A549 (cell line): ENCODE results near the gene SCNN1A. TPM values are rescaled to one million over a fixed set of nuclear protein-coding genes. Genes with fewer than 3 reads are reported as not detected.

Experiments
- ATAC-seq, 2 experiments: fragments of 200-7000 bp in 1 of 2; fragments of >200 bp in 1 of 2; cut with Nextera tagmentation in 1 of 2; cut with Tn5 transposase in 1 of 2; 3 replicates each; pipeline versions ENCODE4 v1.8.0 to v1.9.1; 2018 to 2020; ENCODE audit warnings: mild to moderate bottlenecking in 1 of 2, moderate library complexity in 1 of 2
- CTCF ChIA-PET: fragments of 300-600 bp; sonication (Branson Sonifier 250); formaldehyde crosslinking; extraction: SDS; loops from one replicate; lab custom pipeline; 2021; ENCODE audit warnings: antibody characterized with exemption, inconsistent platforms; lab: Yijun Ruan, JAX
- POLR2A ChIA-PET: fragments of 350-600 bp; formaldehyde crosslinking; extraction: SDS; loops from one replicate; lab custom pipeline; 2021; ENCODE audit warnings: antibody characterized with exemption, inconsistent platforms; lab: Yijun Ruan, JAX
- DNase-seq, 2 experiments: peaks; one replicate each; pipeline versions ENCODE4 v3.0.0 to v3.0.0-alpha.2; 2011 to 2016; ENCODE audit warnings: low read depth in 1 of 2, low spot score in 1 of 2
- FAIRE-seq: peaks from 2 replicates; lab custom pipeline; 2011; peaks lifted over from hg19 to GRCh38; lab: Jason Lieb, UNC
- H3K27ac ChIP-seq, 2 experiments: fragments of >200 bp; sonication (Bioruptor Twin); formaldehyde crosslinking; 3 replicates each; pipeline ENCODE4 v1.5.1; 2016 to 2017
- H3K4me1 ChIP-seq: fragments of >200 bp; sonication (Bioruptor Twin); formaldehyde crosslinking; 3 replicates; pipeline ENCODE4 v1.6.1; 2016
- H3K4me2 ChIP-seq: fragments of >200 bp; sonication (Bioruptor Twin); formaldehyde crosslinking; 3 replicates; pipeline ENCODE4 v1.6.1; 2016
- H3K4me3 ChIP-seq: fragments of >200 bp; sonication (Bioruptor Twin); formaldehyde crosslinking; 3 replicates; pipeline ENCODE4 v1.5.1; 2016
- H3K9me3 ChIP-seq: fragments of >200 bp; sonication (Bioruptor Twin); formaldehyde crosslinking; 3 replicates; pipeline ENCODE4 v1.6.1; 2016
- EHF ChIP-seq: fragments of 250-450 bp; sonication (Bioruptor Pico); IDR thresholded peaks from 2 replicates; pipeline ENCODE4 v1.5.0; 2020; ENCODE audit warnings: mild to moderate bottlenecking
- EHMT2 ChIP-seq: fragments of 200-600 bp; sonication (generic); IDR thresholded peaks from 2 replicates; pipeline ENCODE4 v1.6.1; 2016; ENCODE audit warnings: antibody characterized with exemption, low read depth, mild to moderate bottlenecking, moderate library complexity
- FOXS1 ChIP-seq: fragments of 250-450 bp; sonication (Bioruptor Pico); IDR thresholded peaks from 2 replicates; pipeline ENCODE4 v1.5.0; 2020; ENCODE audit warnings: mild to moderate bottlenecking, moderate library complexity
- HOXB13 ChIP-seq: fragments of 250-450 bp; sonication (Bioruptor Pico); IDR thresholded peaks from 2 replicates; pipeline ENCODE4 v1.5.0; 2020; ENCODE audit warnings: low read depth, mild to moderate bottlenecking, moderate library complexity
- HOXB5 ChIP-seq: fragments of 250-450 bp; sonication (Bioruptor Pico); IDR thresholded peaks from 2 replicates; pipeline ENCODE4 v1.5.0; 2020; ENCODE audit warnings: mild to moderate bottlenecking, moderate library complexity
- KDM5A ChIP-seq: fragments of 200-600 bp; sonication (generic); IDR thresholded peaks from 2 replicates; pipeline ENCODE4 v1.6.1; 2016; ENCODE audit warnings: antibody characterized with exemption, mild to moderate bottlenecking
- MYC ChIP-seq: IDR thresholded peaks from 2 replicates; pipeline ENCODE4 v1.6.1; 2012; ENCODE audit warnings: mild to moderate bottlenecking, inconsistent platforms, low read length, improper control_type of control experiment, borderline replicate concordance
- NFE2L2 ChIP-seq: fragments of 150-350 bp; conservative IDR thresholded peaks from 2 replicates; pipeline ENCODE4 v1.6.1; 2014; ENCODE audit warnings: low read length
- NPAS2 ChIP-seq: fragments of 250-450 bp; sonication (Bioruptor Pico); IDR thresholded peaks from 2 replicates; pipeline ENCODE4 v1.8.0; 2022; ENCODE audit warnings: mild to moderate bottlenecking, moderate library complexity, borderline replicate concordance
- POLR2A ChIP-seq: IDR thresholded peaks from 2 replicates; pipeline ENCODE4 v1.6.1; 2012; ENCODE audit warnings: mild to moderate bottlenecking, low read length
- POLR2AphosphoS2 ChIP-seq: conservative IDR thresholded peaks from 2 replicates; pipeline ENCODE4 v1.6.1; 2012; ENCODE audit warnings: low read length, improper control_type of control experiment, inconsistent platforms
- RAD21 ChIP-seq, 2 experiments: fragments of >200 bp in 1 of 2; sonication (Bioruptor Twin) in 1 of 2; formaldehyde crosslinking in 1 of 2; IDR thresholded peaks in 1 of 2; conservative IDR thresholded peaks in 1 of 2; 2 replicates in 1 of 2; 3 replicates in 1 of 2; pipeline ENCODE4 v1.6.1; 2012 to 2018; ENCODE audit warnings: inconsistent platforms in 1 of 2
- RARB ChIP-seq: fragments of 250-450 bp; sonication (Bioruptor Pico); IDR thresholded peaks from 2 replicates; pipeline ENCODE4 v1.8.0; 2021; ENCODE audit warnings: mild to moderate bottlenecking, moderate library complexity
- SMC3 ChIP-seq: fragments of >200 bp; sonication (Bioruptor Twin); formaldehyde crosslinking; IDR thresholded peaks from 3 replicates; pipeline ENCODE4 v1.6.1; 2018; ENCODE audit warnings: inconsistent platforms
- TP53 ChIP-seq: fragments of 250-450 bp; sonication (Bioruptor Pico); IDR thresholded peaks from 2 replicates; pipeline ENCODE4 v1.5.0; 2021; ENCODE audit warnings: mild to moderate bottlenecking, moderate library complexity
- ZFP36 ChIP-seq: fragments of 450-650 bp; IDR thresholded peaks from 2 replicates; pipeline ENCODE4 v1.6.1; 2014; ENCODE audit warnings: borderline replicate concordance; ENCODE audit not compliant: partially characterized antibody
- ZNF302 ChIP-seq: fragments of 250-450 bp; sonication (Bioruptor Pico); IDR thresholded peaks from 2 replicates; pipeline ENCODE4 v1.9.0; 2021; ENCODE audit warnings: inconsistent platforms, mild to moderate bottlenecking, moderate library complexity
- ZSCAN20 ChIP-seq: fragments of 250-450 bp; sonication (Bioruptor Pico); IDR thresholded peaks from 2 replicates; pipeline ENCODE4 v1.8.0; 2022; ENCODE audit warnings: mild to moderate bottlenecking, moderate library complexity
- WGBS: methylation state at CpG from one replicate; pipeline ENCODE4 v1.1.6; 2017; ENCODE audit errors: missing lambda C conversion rate; 5-methylcytosine and 5-hydroxymethylcytosine counted together
- polyA plus RNA-seq, 4 experiments: library from polyadenylated mRNA; depleted of rRNA in 3 of 4; stranded (reverse); fragments of >200 nt; fragmentation: RNase III in 1 of 4; extraction: RNeasy Plus Mini Kit Qiagen cat#74134 plus additional on column Dnase treatment in 1 of 4; gene quantifications; 2 replicates in 3 of 4; 3 replicates in 1 of 4; pipeline ENCODE4 v1.2.3, GENCODE V29; 2011 to 2017
- TF ChIP-seq, protein P1 (sequence below): fragments of 250-450 bp; sonication (Bioruptor Pico); IDR thresholded peaks from 2 replicates; pipeline ENCODE4 v1.5.0; 2020; ENCODE audit warnings: low read depth, mild to moderate bottlenecking, moderate library complexity
- TF ChIP-seq, protein P2 (sequence below): IDR thresholded peaks from 2 replicates; pipeline ENCODE4 v1.6.1; 2012
- TF ChIP-seq, protein P3 (sequence below): fragments of 250-450 bp; sonication (Bioruptor Pico); IDR thresholded peaks from 2 replicates; pipeline ENCODE4 v1.5.0; 2021; ENCODE audit warnings: mild to moderate bottlenecking, moderate library complexity, borderline replicate concordance
- TF ChIP-seq, protein P4 (sequence below): IDR thresholded peaks from 2 replicates; pipeline ENCODE4 v1.6.1; 2012; ENCODE audit warnings: low read depth, borderline replicate concordance
- TF ChIP-seq, protein P5 (sequence below): fragments of >200 bp; sonication (Bioruptor Twin); formaldehyde crosslinking; IDR thresholded peaks from 3 replicates; pipeline ENCODE4 v1.5.1; 2016

Gene SCNN1A
- polyA plus RNA-seq, 2 of the 4 experiments (the other 2 are of a cell fraction), result 6.0 to 7.0 TPM

DNA sequence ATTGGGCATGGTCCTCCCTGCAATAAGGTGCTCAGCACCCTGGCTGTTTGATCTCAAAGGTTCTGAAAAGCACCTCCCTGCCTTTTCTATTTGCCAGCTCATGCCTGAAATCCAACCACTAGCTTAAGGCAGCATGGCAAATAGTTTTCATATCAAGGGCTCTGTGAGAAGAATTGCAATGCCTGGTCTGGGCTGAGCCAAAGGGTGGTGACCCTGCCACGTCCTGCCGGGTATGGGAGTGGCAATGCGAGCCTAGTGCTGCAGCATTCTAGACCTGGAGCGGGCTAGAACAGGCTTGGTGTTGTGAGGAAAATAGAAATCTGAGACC, 2.3 kb upstream of the SCNN1A start:
- 48% methylated on average over 4 of the region's 4 CpGs for WGBS
- FAIRE-seq, result no peak
- peak overlapping the region; percentile 54 for H3K4me2 ChIP-seq
- no peaks in the 10 kb centered on the region for H3K9me3 ChIP-seq
- DNase-seq, result peak in 1 of 2 experiments; percentile 51
- ChIA-PET POLR2A (no interaction called here), CTCF (interaction anchor here (1.0 to 24.7 kb wide), 4 partner anchors 10 to 88 kb away, joined by 4 to 705 read pairs (median 9); partner anchors contain the start of gene TNFRSF1A)
- peak in 1 of 2 experiments; percentile 6; a peak in 1 of 6 replicates for ATAC-seq
- H3K27ac ChIP-seq, result peak overlapping the region; percentile 97 to 99
- TF ChIP-seq ZSCAN20 (CRISPR knock-in tag), result no peak
- H3K4me1 ChIP-seq, result peaks cover 59% of the 10 kb centered on the region
- no peak overlapping the region for H3K4me3 ChIP-seq

DNA sequence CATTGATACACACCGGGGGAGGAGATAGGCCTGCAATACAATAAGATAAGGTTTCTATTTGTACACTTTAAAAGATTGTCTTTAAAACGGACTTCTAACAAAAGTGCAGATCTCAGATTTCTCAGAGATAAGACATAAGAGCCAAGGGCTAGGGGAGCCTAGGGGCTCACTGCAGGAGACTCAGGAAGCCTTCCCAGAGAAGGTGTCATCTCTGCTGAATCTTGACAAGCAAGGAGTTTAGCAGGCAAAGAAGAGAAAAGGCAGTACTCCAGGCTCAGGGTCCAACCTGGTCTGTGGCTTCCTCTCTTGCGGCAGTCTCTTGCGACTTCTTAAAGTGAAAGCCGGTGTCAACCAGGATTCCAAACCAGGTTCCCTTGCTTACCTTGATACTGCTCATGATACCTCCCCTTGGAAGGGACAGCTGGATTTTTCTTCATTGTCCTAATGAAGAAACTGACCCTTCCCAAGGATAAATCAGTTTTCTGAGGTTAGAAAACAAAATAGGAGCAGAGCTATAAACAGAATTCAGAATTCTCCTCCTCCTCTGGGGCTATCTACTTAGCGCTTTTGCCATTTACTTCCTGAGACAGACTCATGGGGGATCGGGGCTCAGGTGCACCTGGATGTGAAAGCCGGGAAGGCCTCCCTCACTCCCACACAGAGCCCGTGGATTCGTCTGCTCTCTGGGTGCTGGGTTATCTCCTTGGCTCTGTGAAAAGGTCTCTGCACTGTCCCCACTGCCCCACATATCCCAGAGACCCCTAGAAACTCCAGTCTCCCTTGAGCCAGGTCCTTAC, 1.7 kb upstream of the SCNN1A start:
- DNase-seq (no peak), FAIRE-seq (no peak), ATAC-seq (no peak)
- Histone ChIP-seq H3K4me2 (peak overlapping the region; percentile 54), H3K9me3 (no peaks in the 10 kb centered on the region), H3K4me1 (peaks cover 65% of the 10 kb centered on the region), H3K27ac (peak overlapping the region; percentile 97 to 99), H3K4me3 (no peak overlapping the region)
- WGBS, result 75% methylated on average over 10 of the region's 10 CpGs
- no peak for TF ChIP-seq ZFP36
- TF ChIP-seq NFE2L2, result no peak
- TF ChIP-seq EHMT2, result no peak
- ChIA-PET CTCF (interaction anchor here (1.0 to 24.7 kb wide), 4 partner anchors 11 to 89 kb away, joined by 4 to 705 read pairs (median 9); partner anchors contain the start of gene TNFRSF1A), POLR2A (no interaction called here)

DNA sequence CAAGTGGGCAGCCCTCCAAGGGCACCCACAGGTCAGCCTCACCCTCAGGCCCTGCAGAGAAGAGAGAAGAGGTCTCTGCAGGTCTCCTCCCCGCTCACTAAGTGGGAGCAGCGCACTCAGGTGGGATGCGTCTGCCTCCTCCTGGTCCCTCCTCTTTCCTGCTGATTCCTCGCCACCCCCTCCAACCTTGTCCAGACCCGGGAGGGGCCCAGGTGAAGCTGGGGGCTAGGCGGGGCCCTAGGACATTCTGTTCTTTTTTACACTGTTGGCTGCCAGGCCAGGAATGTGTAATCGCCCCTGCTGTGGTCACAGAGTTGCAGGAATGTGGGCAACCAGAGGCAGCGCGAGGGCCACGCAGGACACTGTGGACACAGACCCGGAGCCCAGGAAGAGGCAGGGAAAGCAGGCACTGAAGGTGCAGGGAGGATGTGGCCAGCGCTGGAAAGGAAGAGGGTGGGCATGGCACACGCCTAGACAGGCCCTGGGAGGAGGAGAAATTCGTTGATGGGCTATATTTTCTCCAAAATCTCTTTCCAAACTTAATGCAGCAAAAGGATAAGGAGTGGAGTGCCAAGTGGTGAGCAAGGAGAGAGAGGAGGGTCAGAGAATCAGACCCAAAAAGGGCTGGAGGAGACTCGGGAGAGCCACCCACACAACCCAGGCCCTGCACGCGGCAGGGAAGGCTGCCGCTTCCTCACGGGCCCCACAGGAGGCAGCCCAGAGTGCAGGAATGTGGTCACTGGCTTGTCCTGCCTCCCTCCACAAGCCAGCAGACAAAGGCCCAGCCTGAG, 911 bp upstream of the SCNN1A start:
- H3K27ac ChIP-seq, result peak overlapping the region; percentile 97 to 99
- POLR2A ChIA-PET, result interaction anchor here (7.4 kb wide), 1 partner anchor 39 kb away, joined by 141 read pairs; the partner anchor contains the start of gene TNFRSF1A
- H3K4me1 ChIP-seq, result peaks cover 71% of the 10 kb centered on the region
- CTCF ChIA-PET, result interaction anchor here (0.9 to 24.7 kb wide), 6 partner anchors 8 to 85 kb away, joined by 3 to 705 read pairs (median 6); partner anchors contain the start of genes LTBR and TNFRSF1A
- WGBS, result 24% methylated on average over 19 of the region's 19 CpGs
- H3K4me2 ChIP-seq, result peak overlapping the region; percentile 54
- no peaks in the 10 kb centered on the region for H3K9me3 ChIP-seq
- FAIRE-seq (no peak), ATAC-seq (peak; percentile 73 to 77), DNase-seq (peak; percentile 78 to 86)
- H3K4me3 ChIP-seq, result no peak overlapping the region
- TF ChIP-seq RARB (CRISPR knock-in tag), result no peak
- TF ChIP-seq EHF (CRISPR knock-in tag), result peak; percentile 49; the same call in 1 of the 2 replicates
- no peak for TF ChIP-seq POLR2A
- TF ChIP-seq RAD21 (conservative IDR thresholded peaks at IDR 0.05 in 1 of 2, IDR thresholded peaks at IDR 0.05 in 1 of 2), result peak in 1 of 2 experiments; percentile 26; a peak in 3 of 5 replicates
- TF ChIP-seq, protein P1, sequence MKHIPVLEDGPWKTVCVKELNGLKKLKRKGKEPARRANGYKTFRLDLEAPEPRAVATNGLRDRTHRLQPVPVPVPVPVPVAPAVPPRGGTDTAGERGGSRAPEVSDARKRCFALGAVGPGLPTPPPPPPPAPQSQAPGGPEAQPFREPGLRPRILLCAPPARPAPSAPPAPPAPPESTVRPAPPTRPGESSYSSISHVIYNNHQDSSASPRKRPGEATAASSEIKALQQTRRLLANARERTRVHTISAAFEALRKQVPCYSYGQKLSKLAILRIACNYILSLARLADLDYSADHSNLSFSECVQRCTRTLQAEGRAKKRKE (CRISPR knock-in tag), result 0 out of 2 replicates have a peak, but pooled peaks have one; percentile 39
- TF ChIP-seq, protein P2, sequence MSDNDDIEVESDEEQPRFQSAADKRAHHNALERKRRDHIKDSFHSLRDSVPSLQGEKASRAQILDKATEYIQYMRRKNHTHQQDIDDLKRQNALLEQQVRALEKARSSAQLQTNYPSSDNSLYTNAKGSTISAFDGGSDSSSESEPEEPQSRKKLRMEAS, result peak; percentile 92
- TF ChIP-seq NPAS2 (CRISPR knock-in tag), result 0 out of 2 replicates have a peak, but pooled peaks have one; percentile 2
- TF ChIP-seq, protein P3, sequence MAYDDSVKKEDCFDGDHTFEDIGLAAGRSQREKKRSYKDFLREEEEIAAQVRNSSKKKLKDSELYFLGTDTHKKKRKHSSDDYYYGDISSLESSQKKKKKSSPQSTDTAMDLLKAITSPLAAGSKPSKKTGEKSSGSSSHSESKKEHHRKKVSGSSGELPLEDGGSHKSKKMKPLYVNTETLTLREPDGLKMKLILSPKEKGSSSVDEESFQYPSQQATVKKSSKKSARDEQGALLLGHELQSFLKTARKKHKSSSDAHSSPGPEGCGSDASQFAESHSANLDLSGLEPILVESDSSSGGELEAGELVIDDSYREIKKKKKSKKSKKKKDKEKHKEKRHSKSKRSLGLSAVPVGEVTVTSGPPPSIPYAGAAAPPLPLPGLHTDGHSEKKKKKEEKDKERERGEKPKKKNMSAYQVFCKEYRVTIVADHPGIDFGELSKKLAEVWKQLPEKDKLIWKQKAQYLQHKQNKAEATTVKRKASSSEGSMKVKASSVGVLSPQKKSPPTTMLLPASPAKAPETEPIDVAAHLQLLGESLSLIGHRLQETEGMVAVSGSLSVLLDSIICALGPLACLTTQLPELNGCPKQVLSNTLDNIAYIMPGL (CRISPR knock-in tag), result 0 out of 2 replicates have a peak, but pooled peaks have one; percentile 42
- peak; percentile 64; the same call in 1 of the 2 replicates for TF ChIP-seq HOXB5 (CRISPR knock-in tag)
- peak; percentile 75 for TF ChIP-seq ZNF302
- TF ChIP-seq, protein P4, sequence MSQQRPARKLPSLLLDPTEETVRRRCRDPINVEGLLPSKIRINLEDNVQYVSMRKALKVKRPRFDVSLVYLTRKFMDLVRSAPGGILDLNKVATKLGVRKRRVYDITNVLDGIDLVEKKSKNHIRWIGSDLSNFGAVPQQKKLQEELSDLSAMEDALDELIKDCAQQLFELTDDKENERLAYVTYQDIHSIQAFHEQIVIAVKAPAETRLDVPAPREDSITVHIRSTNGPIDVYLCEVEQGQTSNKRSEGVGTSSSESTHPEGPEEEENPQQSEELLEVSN, result peak; percentile 84
- TF ChIP-seq FOXS1, result peak; percentile 83; the same call in 1 of the 2 replicates
- no peak for TF ChIP-seq POLR2AphosphoS2
- TF ChIP-seq, protein P5, sequence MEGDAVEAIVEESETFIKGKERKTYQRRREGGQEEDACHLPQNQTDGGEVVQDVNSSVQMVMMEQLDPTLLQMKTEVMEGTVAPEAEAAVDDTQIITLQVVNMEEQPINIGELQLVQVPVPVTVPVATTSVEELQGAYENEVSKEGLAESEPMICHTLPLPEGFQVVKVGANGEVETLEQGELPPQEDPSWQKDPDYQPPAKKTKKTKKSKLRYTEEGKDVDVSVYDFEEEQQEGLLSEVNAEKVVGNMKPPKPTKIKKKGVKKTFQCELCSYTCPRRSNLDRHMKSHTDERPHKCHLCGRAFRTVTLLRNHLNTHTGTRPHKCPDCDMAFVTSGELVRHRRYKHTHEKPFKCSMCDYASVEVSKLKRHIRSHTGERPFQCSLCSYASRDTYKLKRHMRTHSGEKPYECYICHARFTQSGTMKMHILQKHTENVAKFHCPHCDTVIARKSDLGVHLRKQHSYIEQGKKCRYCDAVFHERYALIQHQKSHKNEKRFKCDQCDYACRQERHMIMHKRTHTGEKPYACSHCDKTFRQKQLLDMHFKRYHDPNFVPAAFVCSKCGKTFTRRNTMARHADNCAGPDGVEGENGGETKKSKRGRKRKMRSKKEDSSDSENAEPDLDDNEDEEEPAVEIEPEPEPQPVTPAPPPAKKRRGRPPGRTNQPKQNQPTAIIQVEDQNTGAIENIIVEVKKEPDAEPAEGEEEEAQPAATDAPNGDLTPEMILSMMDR, result peak; percentile 27
- TF ChIP-seq MYC, result peak; percentile 15; the same call in 1 of the 2 replicates
- TF ChIP-seq TP53 (CRISPR knock-in tag), result 0 out of 2 replicates have a peak, but pooled peaks have one; percentile 24
- TF ChIP-seq HOXB13 (CRISPR knock-in tag), result peak; percentile 91
- no peak for TF ChIP-seq KDM5A
- TF ChIP-seq SMC3, result 0 out of 3 replicates have a peak, but pooled peaks have one; percentile 23
